PC-3 (cell line): Measurements from ENCODE around the gene CRYM. TPM values are rescaled to one million over a fixed set of nuclear protein-coding genes. Genes with fewer than 3 reads are reported as not detected.

Source experiments
- ATAC-seq: fragments of 200-7000 bp; cut with Tn5 transposase; 2 replicates; pipeline ENCODE4 v1.9.1; 2020; ENCODE audit warnings: mild to moderate bottlenecking, moderate library complexity
- BruUV-seq: library from RNA; stranded (reverse); fragments of 400-500 nt; replicated peaks from 2 replicates; lab custom pipeline; 2021; lab: Mats Ljungman, UMichigan
- CTCF ChIA-PET: fragments of 300-600 bp; sonication (Branson Sonifier 250); formaldehyde crosslinking; loops from one replicate; lab custom pipeline; 2022; ENCODE audit warnings: antibody characterized with exemption; lab: Charles Lee
- POLR2A ChIA-PET: fragments of 300-600 bp; sonication (Branson Sonifier 250); formaldehyde crosslinking; loops from one replicate; lab custom pipeline; 2022; ENCODE audit warnings: antibody characterized with exemption; ENCODE audit not compliant: unreplicated experiment; lab: Charles Lee
- DNase-seq: peaks from one replicate; pipeline ENCODE4 v3.0.0-alpha.2; 2015
- H2AFZ ChIP-seq: fragments of 300-600 bp; sonication (generic); 2 replicates; pipeline ENCODE4 v1.6.0; 2016; ENCODE audit warnings: antibody characterized with exemption, low read length
- H3F3A ChIP-seq: fragments of 300-600 bp; sonication (generic); one replicate; pipeline ENCODE4 v1.6.0; 2017; ENCODE audit warnings: antibody characterized with exemption, low read length, control low read depth, mild to moderate bottlenecking; ENCODE audit not compliant: unreplicated experiment
- H3K27ac ChIP-seq: fragments of 300-600 bp; sonication (generic); 2 replicates; pipeline ENCODE4 v1.5.1; 2016; ENCODE audit warnings: mild to moderate bottlenecking, low read length
- H3K27me3 ChIP-seq: fragments of 300-600 bp; sonication (generic); 2 replicates; pipeline ENCODE4 v1.6.1; 2016; ENCODE audit warnings: low read length, mixed read lengths
- H3K36me3 ChIP-seq: fragments of 300-600 bp; sonication (generic); 2 replicates; pipeline ENCODE4 v1.6.1; 2016; ENCODE audit warnings: low read depth, mixed run types, low read length, mixed read lengths
- H3K4me1 ChIP-seq: fragments of 300-600 bp; sonication (generic); 2 replicates; pipeline ENCODE4 v1.5.1; 2016; ENCODE audit warnings: low read length; ENCODE audit not compliant: insufficient read depth
- H3K4me2 ChIP-seq: fragments of 300-600 bp; sonication (generic); 2 replicates; pipeline ENCODE4 v1.6.0; 2016; ENCODE audit warnings: low read length
- H3K4me3 ChIP-seq: fragments of 300-600 bp; sonication (generic); 2 replicates; pipeline ENCODE4 v1.5.1; 2016; ENCODE audit warnings: mild to moderate bottlenecking, low read length, mixed read lengths
- H3K79me2 ChIP-seq: fragments of 300-600 bp; sonication (generic); 2 replicates; pipeline ENCODE4 v1.6.1; 2017; ENCODE audit warnings: low read length, mixed read lengths
- H3K9ac ChIP-seq: fragments of 300-600 bp; sonication (generic); 2 replicates; pipeline ENCODE4 v1.6.0; 2016; ENCODE audit warnings: mild to moderate bottlenecking, low read length
- H3K9me2 ChIP-seq: fragments of 300-600 bp; sonication (generic); replicated peaks from 2 replicates; pipeline ENCODE4 v1.6.1; 2016; ENCODE audit warnings: mixed run types, low read length, mixed read lengths
- H3K9me3 ChIP-seq: fragments of 300-600 bp; sonication (generic); 2 replicates; pipeline ENCODE4 v1.6.1; 2016; ENCODE audit warnings: low read length, mixed read lengths
- H4K20me1 ChIP-seq: fragments of 300-600 bp; sonication (generic); 2 replicates; pipeline ENCODE4 v1.6.1; 2016; ENCODE audit warnings: low read length, mixed read lengths
- EZH2 ChIP-seq: fragments of 300-600 bp; sonication (generic); IDR thresholded peaks from one replicate; pipeline ENCODE4 v1.6.1; 2017; ENCODE audit warnings: antibody characterized with exemption, mild to moderate bottlenecking, low read length; ENCODE audit not compliant: unreplicated experiment
- EZH2phosphoT487 ChIP-seq: fragments of 300-600 bp; sonication (generic); IDR thresholded peaks from 2 replicates; pipeline ENCODE4 v1.6.1; 2018; ENCODE audit warnings: mild to moderate bottlenecking, antibody characterized with exemption, low read length, borderline replicate concordance
- intact Hi-C: fragments of 100-400 bp; cut with micrococcal nuclease; formaldehyde crosslinking; loops from 2 replicates; pipeline ENCODE4 v1.9.0; 2023
- total RNA-seq: library from RNA; depleted of rRNA; stranded (reverse); fragments of >200 nt; gene quantifications from 2 replicates; pipeline ENCODE4 v1.2.3, GENCODE V29; 2014
- TF ChIP-seq, protein P1 (sequence below): fragments of 300-600 bp; sonication (generic); conservative IDR thresholded peaks from 2 replicates; pipeline ENCODE4 v1.5.1; 2017; ENCODE audit warnings: antibody characterized with exemption, low read depth, mild to moderate bottlenecking, low read length

Gene CRYM
- total RNA-seq, 1 experiment from 2014 or later = not detected

DNA sequence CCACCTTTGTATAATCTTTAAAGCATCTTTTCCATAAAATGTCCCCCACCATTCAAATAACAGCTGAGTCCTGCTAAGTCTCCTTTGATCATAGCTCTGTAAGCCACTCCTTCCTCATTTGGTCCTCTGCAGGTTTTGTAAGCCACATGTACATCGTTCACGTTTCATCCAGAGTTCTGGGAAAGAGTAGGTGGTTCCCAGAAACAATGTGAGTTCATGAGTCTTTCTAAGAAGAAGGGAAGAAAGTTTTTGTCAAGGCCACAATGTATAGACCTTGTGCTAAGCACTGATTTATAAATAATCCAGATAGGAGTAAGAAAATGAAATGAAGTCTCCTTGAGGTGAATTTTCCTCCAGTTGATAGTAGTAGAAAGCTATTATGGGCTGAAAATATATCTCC lies 53.3 kb downstream of the CRYM start:
- TF ChIP-seq EZH2 (no peak), EZH2phosphoT487 (no peak)
- TF ChIP-seq, protein P1, sequence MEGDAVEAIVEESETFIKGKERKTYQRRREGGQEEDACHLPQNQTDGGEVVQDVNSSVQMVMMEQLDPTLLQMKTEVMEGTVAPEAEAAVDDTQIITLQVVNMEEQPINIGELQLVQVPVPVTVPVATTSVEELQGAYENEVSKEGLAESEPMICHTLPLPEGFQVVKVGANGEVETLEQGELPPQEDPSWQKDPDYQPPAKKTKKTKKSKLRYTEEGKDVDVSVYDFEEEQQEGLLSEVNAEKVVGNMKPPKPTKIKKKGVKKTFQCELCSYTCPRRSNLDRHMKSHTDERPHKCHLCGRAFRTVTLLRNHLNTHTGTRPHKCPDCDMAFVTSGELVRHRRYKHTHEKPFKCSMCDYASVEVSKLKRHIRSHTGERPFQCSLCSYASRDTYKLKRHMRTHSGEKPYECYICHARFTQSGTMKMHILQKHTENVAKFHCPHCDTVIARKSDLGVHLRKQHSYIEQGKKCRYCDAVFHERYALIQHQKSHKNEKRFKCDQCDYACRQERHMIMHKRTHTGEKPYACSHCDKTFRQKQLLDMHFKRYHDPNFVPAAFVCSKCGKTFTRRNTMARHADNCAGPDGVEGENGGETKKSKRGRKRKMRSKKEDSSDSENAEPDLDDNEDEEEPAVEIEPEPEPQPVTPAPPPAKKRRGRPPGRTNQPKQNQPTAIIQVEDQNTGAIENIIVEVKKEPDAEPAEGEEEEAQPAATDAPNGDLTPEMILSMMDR = no peak

GRCh38 chr16:21223787-21224186 lies 54.3 kb downstream of the CRYM start:
- Histone ChIP-seq H2AFZ (no peak overlapping the region), H3K4me3 (no peak overlapping the region), H3K27ac (no peak overlapping the region), H3K4me2 (no peak overlapping the region), H4K20me1 (no peaks in the 10 kb centered on the region), H3F3A (no peaks in the 10 kb centered on the region), H3K27me3 (peaks cover 52% of the 10 kb centered on the region), H3K4me1 (no peaks in the 10 kb centered on the region), H3K9me2 (no peaks in the 10 kb centered on the region), H3K9ac (no peak overlapping the region), H3K79me2 (no peaks in the 10 kb centered on the region), H3K36me3 (no peaks in the 10 kb centered on the region), H3K9me3 (no peaks in the 10 kb centered on the region)
- POLR2A ChIA-PET = no interaction called here
- TF ChIP-seq EZH2phosphoT487 (no peak), EZH2 (no peak)
- TF ChIP-seq, protein P1 = no peak
- intact Hi-C loops = no loop called here
- CTCF ChIA-PET = no interaction called here
- BruUV-seq = no TSS peak
- ATAC-seq (no peak), DNase-seq (no peak)

More for the DNA sequence above, 53.3 kb downstream of the CRYM start:
- intact Hi-C loops = no loop called here
- no peaks in the 10 kb centered on the region for H3K4me1 ChIP-seq
- POLR2A ChIA-PET = no interaction called here
- no peak for DNase-seq
- no peaks in the 10 kb centered on the region for H3K9me3 ChIP-seq
- no peak for ATAC-seq
- no peaks in the 10 kb centered on the region for H3K9me2 ChIP-seq
- H3F3A ChIP-seq = no peaks in the 10 kb centered on the region
- no peak overlapping the region for H3K4me2 ChIP-seq
- CTCF ChIA-PET = no interaction called here
- BruUV-seq = no TSS peak
- H3K79me2 ChIP-seq = no peaks in the 10 kb centered on the region
- H3K36me3 ChIP-seq = no peaks in the 10 kb centered on the region
- no peak overlapping the region for H3K4me3 ChIP-seq
- no peaks in the 10 kb centered on the region for H4K20me1 ChIP-seq
- H2AFZ ChIP-seq = no peak overlapping the region
- H3K27me3 ChIP-seq = peaks cover 60% of the 10 kb centered on the region
- no peak overlapping the region for H3K9ac ChIP-seq
- no peak overlapping the region for H3K27ac ChIP-seq

- H4K20me1 ChIP-seq = no peaks in the 10 kb centered on the region
- H3K27me3 ChIP-seq = peaks cover 41% of the 10 kb centered on the region
- H3F3A ChIP-seq = no peaks in the 10 kb centered on the region
- H3K27ac ChIP-seq = no peak overlapping the region
- POLR2A ChIA-PET = no interaction called here
- no peak overlapping the region for H3K9ac ChIP-seq
- DNase-seq = no peak
- H3K4me3 ChIP-seq = no peak overlapping the region
- TF ChIP-seq EZH2phosphoT487 (no peak), EZH2 (no peak)
- TF ChIP-seq, protein P1 = no peak
- intact Hi-C loops = no loop called here
- BruUV-seq = no TSS peak
- no peaks in the 10 kb centered on the region for H3K9me3 ChIP-seq
- no peak for ATAC-seq
- no peaks in the 10 kb centered on the region for H3K79me2 ChIP-seq
- no peak overlapping the region for H3K4me2 ChIP-seq
- H3K9me2 ChIP-seq = no peaks in the 10 kb centered on the region
- CTCF ChIA-PET = no interaction called here
- no peak overlapping the region for H2AFZ ChIP-seq
- H3K4me1 ChIP-seq = no peaks in the 10 kb centered on the region
- no peaks in the 10 kb centered on the region for H3K36me3 ChIP-seq
Observed at GRCh38 chr16:21222495-21223337, 55.4 kb downstream of the CRYM start.
